K562 (cell line): ENCODE measurements around the gene TNIK. TPM values are rescaled to one million over a fixed set of nuclear protein-coding genes. Genes with fewer than 3 reads are reported as not detected.

ENCODE experiments used
- E2F1 ChIP-seq: sonication (generic); formaldehyde crosslinking; IDR thresholded peaks from 2 replicates; pipeline ENCODE4 v1.8.1; 2023; ENCODE audit warnings: mild to moderate bottlenecking, missing genetic modification reagents, moderate library complexity
- FOXP4 ChIP-seq: sonication (generic); formaldehyde crosslinking; IDR thresholded peaks from 2 replicates; pipeline ENCODE4 v1.8.0; 2022; ENCODE audit warnings: mild to moderate bottlenecking, missing genetic modification reagents, borderline replicate concordance
- NR2C1 ChIP-seq, 2 experiments: fragments of 450-650 bp; IDR thresholded peaks; 2 replicates each; pipeline ENCODE4 v1.6.1; 2017; ENCODE audit warnings: mild to moderate bottlenecking in 2 of 2, antibody characterized with exemption in 1 of 2, inconsistent platforms in 1 of 2, missing compliant biosample characterization in 1 of 2, missing genetic modification characterization in 1 of 2
- U2AF2 ChIP-seq: fragments of 200-400 bp; formaldehyde crosslinking; optimal IDR thresholded peaks from 2 replicates; pipeline ENCODE3; 2017; ENCODE audit warnings: low read depth, mild to moderate bottlenecking, low read length
- ZNF395 ChIP-seq: fragments of 200-800 bp; sonication (Bioruptor generic); IDR thresholded peaks from 2 replicates; pipeline ENCODE4 v1.6.1; 2017; ENCODE audit warnings: missing genetic modification characterization, missing compliant biosample characterization
- polyA plus RNA-seq, 8 experiments: library from polyadenylated mRNA; depleted of rRNA in 4 of 8; stranded (reverse) in 5 of 8; unstranded in 3 of 8; fragments of >200 nt; fragmentation: Nextera tagmentation in 2 of 8; fragmentation: Illumina TruSeq in 1 of 8; extraction: Ambion mirVana in 2 of 8; extraction: Trizol in 1 of 8; gene quantifications; 2 replicates each; pipeline versions ENCODE4 v1.2.1 to v1.2.3, GENCODE V29; 2011 to 2014; ENCODE audit warnings: inconsistent platforms in 1 of 8, missing spikeins in 1 of 8
- total RNA-seq, 7 experiments: library from RNA; depleted of rRNA in 6 of 7; stranded (reverse); fragments of >200 nt in 6 of 7; fragmentation: Illumina TruSeq in 2 of 7; extraction: Trizol in 2 of 7; gene quantifications; 2 replicates each; pipeline versions ENCODE4 v1.2.1 to v1.2.3, GENCODE V29; 2011 to 2021; ENCODE audit warnings: low replicate concordance in 1 of 7

Gene TNIK
- total and polyA plus RNA-seq, 9 of the 15 experiments (the other 6 are each of a cell fraction or from before 2014, with no cell fraction given) = 6.6 to 39.0 (median 24.7) TPM

DNA sequence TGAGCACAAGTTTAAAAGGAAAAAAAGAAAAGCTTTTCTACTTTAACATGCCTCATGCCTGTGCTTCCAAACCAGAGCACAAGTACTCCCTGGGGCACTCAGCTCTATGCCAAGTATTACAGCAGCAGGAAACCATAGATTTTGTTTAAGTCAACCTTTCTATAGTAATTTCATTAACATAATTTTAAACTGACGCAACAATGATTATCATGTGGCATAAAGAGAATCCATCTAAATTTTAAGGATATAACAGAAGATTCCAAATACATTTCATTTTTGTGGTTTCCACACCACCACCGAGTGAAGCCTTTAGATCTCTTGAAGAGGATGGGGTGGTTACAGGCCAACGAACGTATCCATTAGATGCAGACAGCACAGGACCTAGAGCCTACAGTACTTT, 112.1 kb downstream of the TNIK start (continued):
- TF ChIP-seq E2F1 (no peak), NR2C1 (IDR thresholded peaks at IDR 0.05) (no peak), NR2C1 (tag; IDR thresholded peaks at IDR 0.05) (no peak), ZNF395 (CRISPR knock-in tag) (no peak), U2AF2 (no peak), FOXP4 (CRISPR knock-in tag) (no peak)
- TF ChIP-seq, all 486 proteins: peak for 0
